ENCODE measurements around the gene MAPK8IP3.
"Not testable (repeated sequence)": the region's sequence is repeated elsewhere in the genome, so short reads cannot be mapped to it uniquely, and the experiment has no call there.

MAPK8IP3 gene

GRCh38 chr16:1677942-1678499 lies 28.0 kb upstream of the MAPK8IP3 start, which contains the start of gene JPT2:
TSS of gene JPT2 (plus strand) at chr16:1678279. CDS start at chr16:1678313, 34 bp downstream.
- no peak for FAIRE-seq

GRCh38 chr16:1678500-1679098 lies 27.4 kb upstream of the MAPK8IP3 start:
- FAIRE-seq, result no peak

GRCh38 chr16:1680361-1680760 lies 25.6 kb upstream of the MAPK8IP3 start:
- no peak for FAIRE-seq

DNA sequence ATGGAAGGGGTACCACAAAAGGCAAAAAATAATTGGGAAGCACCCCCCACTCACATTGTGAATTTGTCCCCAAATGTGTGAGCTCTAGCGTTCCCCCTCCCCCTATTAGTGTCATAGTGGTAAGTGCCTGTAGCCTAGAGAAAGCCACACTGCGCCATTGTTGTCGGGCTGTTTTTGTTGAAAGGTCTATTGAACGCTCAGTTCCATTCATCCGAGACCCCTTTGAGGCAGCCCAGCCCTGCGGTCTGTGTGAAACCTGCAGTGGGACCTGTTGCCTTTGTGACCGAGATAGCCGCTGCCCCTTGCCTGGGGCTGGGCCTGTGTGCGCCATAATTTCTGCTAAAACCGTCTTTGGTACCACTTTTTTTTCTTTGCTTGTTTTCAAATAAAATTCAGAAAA lies 25.0 kb upstream of the MAPK8IP3 start:
- FAIRE-seq, result no peak

DNA sequence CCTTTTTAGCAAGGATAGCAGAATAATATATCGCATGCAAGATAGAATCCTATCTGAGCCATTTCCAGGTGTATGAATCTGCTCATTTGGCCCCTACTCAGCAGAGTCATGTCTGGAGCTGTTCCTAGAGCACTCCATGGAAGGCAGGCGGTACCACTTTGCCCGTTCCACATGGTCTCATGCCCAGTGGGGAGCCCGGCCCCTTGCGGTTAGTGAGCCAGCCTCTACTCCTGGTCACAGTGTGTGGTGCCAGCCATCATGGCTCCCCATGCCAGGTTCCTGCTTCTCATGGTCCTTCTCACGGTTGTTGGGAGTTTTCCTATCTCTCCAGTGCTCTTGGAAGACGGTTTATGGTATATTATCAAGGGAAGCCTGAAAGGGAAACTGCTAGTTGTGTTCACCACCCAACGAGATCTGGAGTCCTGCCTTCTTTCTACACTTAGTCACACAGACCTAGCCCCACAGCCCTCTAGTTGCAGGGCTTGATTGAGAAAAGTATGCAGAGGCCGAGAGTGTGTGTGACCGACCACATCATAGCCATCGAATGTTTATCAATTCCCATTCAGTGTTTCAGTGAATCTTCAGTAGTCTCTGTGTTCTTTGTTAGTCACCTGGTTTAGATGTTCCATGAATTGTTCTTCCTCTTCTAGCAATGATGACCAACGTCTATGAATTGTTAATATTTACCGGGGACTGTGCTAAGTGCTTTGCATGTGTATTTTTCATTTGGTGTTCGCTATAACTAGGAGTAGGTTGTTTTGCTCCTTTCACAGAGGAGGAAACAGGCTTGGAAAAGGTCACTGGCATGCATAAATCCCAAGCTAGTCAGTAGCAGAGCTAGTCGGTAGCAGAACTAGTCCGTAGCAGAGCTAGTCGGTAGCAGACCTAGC lies 18.3 kb upstream of the MAPK8IP3 start:
- no peak for FAIRE-seq

DNA sequence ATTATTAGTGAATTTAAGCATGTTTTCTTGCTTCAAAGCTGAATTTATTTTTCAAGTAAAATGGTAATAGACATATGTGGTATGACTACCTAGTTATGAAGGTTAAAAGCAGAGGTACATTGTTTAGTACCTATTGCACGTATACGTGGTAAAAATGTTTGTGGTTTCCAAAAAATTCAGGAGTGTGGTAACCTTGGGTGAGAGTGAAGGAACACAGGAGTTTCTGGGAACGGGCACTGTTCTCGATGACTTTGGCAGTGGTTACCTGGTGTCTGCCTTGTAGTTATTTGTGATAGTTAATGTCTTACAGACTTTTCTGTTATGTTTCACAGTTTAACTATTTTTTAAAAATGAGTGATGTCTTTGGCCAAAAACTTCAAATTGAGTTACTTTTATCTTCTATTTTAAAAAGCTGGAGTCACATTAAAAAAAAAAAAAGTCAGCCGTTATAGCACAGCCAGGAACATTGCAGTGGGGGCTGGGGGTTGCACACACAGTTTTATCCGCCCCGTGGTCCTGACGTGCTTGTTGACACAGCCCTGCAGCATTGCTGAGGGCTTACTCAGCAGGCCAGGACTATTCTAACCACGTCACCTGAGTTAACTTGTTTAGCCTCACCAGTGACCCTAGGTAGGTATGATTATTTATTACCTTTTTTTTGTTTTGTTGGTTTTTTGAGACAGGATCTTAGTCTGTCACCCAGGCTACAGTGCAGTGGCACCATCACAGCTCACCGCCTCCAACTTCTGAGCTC lies 17.0 kb upstream of the MAPK8IP3 start:
- no peak for FAIRE-seq

GRCh38 chr16:1689853-1690252 lies 16.1 kb upstream of the MAPK8IP3 start:
- no peak for FAIRE-seq

DNA sequence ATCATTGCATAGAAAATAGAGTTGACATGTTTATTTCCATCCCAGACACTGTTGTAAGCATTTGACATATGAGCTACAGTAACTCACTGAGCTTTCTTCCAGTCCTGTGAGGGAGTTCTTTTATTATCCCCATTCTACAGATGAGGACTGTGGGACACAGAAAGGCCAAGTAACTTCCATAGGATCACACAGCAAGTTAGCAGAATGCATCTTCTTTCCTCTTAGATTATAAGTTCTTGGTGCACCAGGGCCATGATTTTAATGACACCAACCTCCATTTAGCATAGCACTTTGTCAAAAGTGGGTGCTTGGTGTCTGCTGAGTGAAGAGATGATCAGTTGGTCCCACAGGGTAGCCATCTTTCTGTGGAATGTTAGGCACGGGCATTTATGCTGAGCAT lies 15.2 kb upstream of the MAPK8IP3 start:
- no peak for FAIRE-seq

GRCh38 chr16:1691276-1691675 lies 14.7 kb upstream of the MAPK8IP3 start:
- no peak for FAIRE-seq

DNA sequence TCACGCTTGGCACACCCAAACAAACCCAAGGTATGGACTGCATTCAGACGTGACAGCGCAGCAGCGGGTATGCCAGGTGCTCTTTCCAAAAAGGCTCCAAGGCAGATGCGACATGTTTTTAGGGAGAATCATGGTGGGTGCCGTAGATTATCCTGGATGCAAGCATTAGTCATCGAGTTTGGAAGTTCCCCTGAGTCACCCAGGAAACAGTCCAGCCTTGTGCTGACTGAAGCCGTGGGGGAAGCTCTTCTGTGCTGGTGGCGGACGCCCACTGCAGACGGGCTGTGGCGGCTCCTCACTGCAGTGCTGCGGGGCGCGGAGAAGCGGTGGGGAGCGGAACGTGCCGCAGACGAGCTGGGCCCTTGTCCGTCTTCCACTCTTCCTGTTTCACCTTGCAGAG lies 14.0 kb upstream of the MAPK8IP3 start:
- FAIRE-seq, result no peak

- FAIRE-seq, result no peak
These were observed 9.1 kb upstream of the MAPK8IP3 start for GRCh38 chr16:1696863-1697262.

GRCh38 chr16:1698680-1699079 lies 7.3 kb upstream of the MAPK8IP3 start:
- no peak for FAIRE-seq

DNA sequence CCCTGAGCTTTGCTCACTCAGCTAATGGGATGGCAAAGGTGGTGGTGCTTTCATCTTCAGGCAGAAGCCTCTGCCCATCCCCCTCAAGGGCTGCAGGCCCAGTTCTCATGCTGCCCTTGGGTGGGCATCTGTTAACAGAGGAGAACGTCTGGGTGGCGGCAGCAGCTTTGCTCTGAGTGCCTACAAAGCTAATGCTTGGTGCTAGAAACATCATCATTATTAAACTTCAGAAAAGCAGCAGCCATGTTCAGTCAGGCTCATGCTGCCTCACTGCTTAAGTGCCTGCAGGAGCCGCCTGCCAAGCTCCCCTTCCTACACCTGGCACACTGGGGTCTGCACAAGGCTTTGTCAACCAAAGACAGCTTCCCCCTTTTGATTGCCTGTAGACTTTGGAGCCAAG lies 5.7 kb upstream of the MAPK8IP3 start:
- no peak for FAIRE-seq

GRCh38 chr16:1701216-1701878 lies 4.6 kb upstream of the MAPK8IP3 start:
- no peak for FAIRE-seq

GRCh38 chr16:1705324-1705687 lies 689 bp upstream of the MAPK8IP3 start:
- not testable (repeated sequence) for FAIRE-seq

DNA sequence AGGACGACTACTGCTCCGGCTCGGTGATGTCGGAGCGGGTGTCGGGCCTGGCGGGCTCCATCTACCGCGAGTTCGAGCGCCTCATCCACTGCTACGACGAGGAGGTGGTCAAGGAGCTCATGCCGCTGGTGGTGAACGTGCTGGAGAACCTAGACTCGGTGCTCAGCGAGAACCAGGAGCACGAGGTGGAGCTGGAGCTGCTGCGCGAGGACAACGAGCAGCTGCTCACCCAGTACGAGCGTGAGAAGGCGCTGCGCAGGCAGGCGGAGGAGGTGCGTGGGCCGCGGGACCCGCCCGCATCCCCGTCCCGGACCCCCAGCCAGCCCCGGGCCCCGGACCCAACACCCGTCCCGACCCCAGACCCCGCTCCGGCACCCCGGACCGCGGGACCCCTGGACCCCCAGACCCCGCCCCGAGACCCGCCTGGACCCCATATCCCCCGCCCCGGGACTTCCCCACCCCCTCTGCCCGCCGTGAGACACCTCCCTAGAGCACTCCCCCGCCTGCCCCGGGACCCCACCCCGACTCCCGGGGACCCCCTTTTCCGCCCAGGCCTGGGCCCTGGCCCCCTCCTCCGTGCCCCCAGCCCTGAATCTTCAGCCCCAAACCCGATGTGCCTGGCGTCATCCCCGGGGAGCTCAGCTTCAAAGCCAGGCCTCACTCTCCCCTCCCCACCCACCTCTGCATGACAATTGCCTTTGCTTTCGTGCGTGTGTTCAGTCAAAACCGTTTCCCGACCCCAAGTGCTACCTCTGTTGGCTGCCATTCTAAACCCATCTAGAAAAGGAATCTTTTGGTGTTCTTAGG lies 594 bp downstream of the MAPK8IP3 start:
- no peak for FAIRE-seq

GRCh38 chr16:1707193-1707790 lies 1.3 kb downstream of the MAPK8IP3 start:
- FAIRE-seq, result no peak

DNA sequence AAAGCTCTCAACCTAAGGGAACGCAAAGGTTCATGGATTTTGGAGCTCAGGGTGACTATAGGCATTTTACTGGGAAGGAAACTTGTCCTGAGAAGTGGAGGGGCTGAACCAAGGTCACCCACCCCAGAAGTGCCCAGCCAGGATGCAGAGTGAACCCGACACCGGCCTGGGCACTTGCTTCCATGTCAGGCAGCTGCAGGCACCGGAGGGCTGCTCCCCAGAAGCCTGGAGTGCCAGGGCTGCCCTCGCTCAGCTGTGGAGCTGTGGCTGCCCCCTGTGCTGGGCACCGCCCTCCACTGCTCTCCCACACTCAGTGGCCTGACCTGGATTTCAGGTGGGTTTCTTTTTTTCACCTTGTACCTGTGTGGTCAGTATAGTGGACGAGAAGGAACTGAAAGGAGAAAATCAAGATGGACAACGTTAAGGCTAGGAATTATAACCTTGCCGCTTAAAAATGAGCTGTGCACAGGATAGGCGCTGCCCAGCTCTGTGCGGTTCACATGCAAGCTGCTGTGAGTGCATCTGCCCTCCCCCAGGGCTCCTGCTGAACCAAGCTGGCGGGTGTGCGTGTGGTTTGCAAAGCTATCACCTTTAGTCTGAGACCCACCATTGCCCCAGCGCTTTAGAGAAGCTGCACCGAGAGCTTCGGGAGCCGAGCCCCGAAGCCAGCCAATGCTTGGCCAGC lies 2.2 kb downstream of the MAPK8IP3 start:
- FAIRE-seq, result no peak

DNA sequence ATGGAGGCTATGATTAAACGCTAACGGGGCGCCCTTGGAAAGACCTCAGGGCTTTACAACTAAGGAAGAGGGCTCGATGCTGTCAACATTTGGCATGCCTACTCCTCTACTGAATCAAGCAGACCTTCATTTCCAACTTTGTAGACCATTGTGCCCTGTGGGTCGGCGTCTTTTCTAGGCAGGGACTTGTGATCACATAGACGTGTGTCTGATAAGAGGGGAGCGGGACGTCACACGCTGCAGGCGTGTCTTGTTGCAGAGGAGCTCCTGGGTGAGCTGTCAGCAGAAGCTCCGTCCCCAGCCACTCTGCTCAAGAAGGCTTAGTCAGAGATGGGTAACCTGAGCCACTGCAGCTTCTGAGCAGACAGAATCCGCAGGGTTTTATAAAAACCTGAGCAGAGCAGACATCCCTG lies 2.8 kb downstream of the MAPK8IP3 start:
- FAIRE-seq, result no peak

GRCh38 chr16:1709356-1709755 lies 3.4 kb downstream of the MAPK8IP3 start:
- FAIRE-seq, result no peak

All from colon (tissue), 2 donors.